SK-N-SH (cell line): ENCODE data around the gene C9orf85. TPM values are rescaled to one million over a fixed set of nuclear protein-coding genes. Genes with fewer than 3 reads are reported as not detected.

ENCODE experiments used
- CTCF ChIA-PET: fragments of 300-600, 350-600 bp; formaldehyde crosslinking; extraction: SDS; loops from one replicate; lab custom pipeline; 2021; lab: Yijun Ruan, JAX
- POLR2A ChIA-PET: fragments of 350-600 bp; sonication (Branson Sonifier 250); formaldehyde crosslinking; extraction: SDS; loops from one replicate; lab custom pipeline; 2020; ENCODE audit warnings: antibody characterized with exemption, inconsistent platforms; lab: Yijun Ruan, JAX
- DNase-seq: peaks from one replicate; pipeline ENCODE4 v3.0.0; 2012
- H2AFZ ChIP-seq: fragments of 200-600 bp; sonication (generic); 2 replicates; pipeline ENCODE4 v1.8.1; 2016; ENCODE audit warnings: antibody characterized with exemption, mild to moderate bottlenecking, low read depth
- H3F3A ChIP-seq: fragments of 200-600 bp; sonication (generic); replicated peaks from 2 replicates; pipeline ENCODE3; 2016; ENCODE audit warnings: antibody characterized with exemption, mild to moderate bottlenecking; ENCODE audit not compliant: insufficient read depth
- H3K27ac ChIP-seq, 2 experiments: fragments of 200-500 bp in 1 of 2; fragments of 200-600 bp in 1 of 2; sonication (Bioruptor generic) in 1 of 2; sonication (generic), shearing (Covaris generic) in 1 of 2; 2 replicates each; pipeline versions ENCODE4 v1.5.1 to v1.6.1; 2014 to 2016; ENCODE audit warnings: low read depth in 2 of 2, inconsistent platforms in 1 of 2, low read length in 1 of 2, mild to moderate bottlenecking in 1 of 2, mixed read lengths in 1 of 2
- H3K27me3 ChIP-seq: fragments of 200-600 bp; sonication (generic), shearing (Covaris generic); 2 replicates; pipeline ENCODE4 v1.6.1; 2016; ENCODE audit warnings: mixed run types; ENCODE audit not compliant: insufficient read depth
- H3K36me3 ChIP-seq, 2 experiments: fragments of 200-500 bp in 1 of 2; fragments of 200-600 bp in 1 of 2; sonication (Bioruptor generic) in 1 of 2; sonication (generic) in 1 of 2; replicated peaks in 1 of 2; 2 replicates each; pipeline versions ENCODE3 to v1.5.1; 2014 to 2016; ENCODE audit warnings: low read length in 1 of 2, mild to moderate bottlenecking in 1 of 2; ENCODE audit not compliant: insufficient read depth in 2 of 2, control insufficient read depth in 1 of 2
- H3K4me1 ChIP-seq, 2 experiments: fragments of 200-500 bp in 1 of 2; fragments of 200-600 bp in 1 of 2; sonication (Bioruptor generic) in 1 of 2; sonication (generic), shearing (Covaris generic) in 1 of 2; 2 replicates each; pipeline versions ENCODE4 v1.5.1 to v1.6.1; 2014 to 2016; ENCODE audit warnings: low read depth in 1 of 2, low read length in 1 of 2, mixed run types in 1 of 2; ENCODE audit not compliant: insufficient read depth in 2 of 2, control insufficient read depth in 1 of 2
- H3K4me2 ChIP-seq: fragments of 200-600 bp; sonication (generic), shearing (Covaris generic); 2 replicates; pipeline ENCODE4 v1.6.1; 2017; ENCODE audit warnings: mixed run types
- H3K4me3 ChIP-seq, 2 experiments: fragments of 200-500 bp in 1 of 2; fragments of 200-600 bp in 1 of 2; sonication (Bioruptor generic) in 1 of 2; sonication (generic), shearing (Covaris generic) in 1 of 2; 2 replicates each; pipeline versions ENCODE4 v1.5.1 to v1.8.1; 2014 to 2016; ENCODE audit warnings: low read depth in 2 of 2, inconsistent platforms in 1 of 2, low read length in 1 of 2, mild to moderate bottlenecking in 1 of 2, mixed read lengths in 1 of 2, moderate library complexity in 1 of 2
- H3K79me2 ChIP-seq: fragments of 200-600 bp; sonication (generic); 2 replicates; pipeline ENCODE4 v1.8.1; 2017; ENCODE audit warnings: mild to moderate bottlenecking; ENCODE audit not compliant: insufficient read depth
- H3K9ac ChIP-seq: fragments of 200-600 bp; sonication (generic); 2 replicates; pipeline ENCODE4 v1.6.1; 2017; ENCODE audit warnings: mixed run types
- H3K9me2 ChIP-seq: fragments of 200-600 bp; sonication (generic); 2 replicates; pipeline ENCODE4 v1.6.1; 2017; ENCODE audit warnings: mixed run types
- H3K9me3 ChIP-seq: fragments of 200-600 bp; sonication (generic); 2 replicates; pipeline ENCODE4 v1.6.1; 2017; ENCODE audit warnings: mixed run types, mild to moderate bottlenecking, moderate library complexity
- H4K20me1 ChIP-seq: fragments of 200-600 bp; sonication (generic); 2 replicates; pipeline ENCODE4 v1.6.1; 2017; ENCODE audit warnings: mild to moderate bottlenecking, mixed run types; ENCODE audit not compliant: insufficient read depth
- ELF1 ChIP-seq: IDR thresholded peaks from 2 replicates; pipeline ENCODE4 v1.4.0; 2012
- EZH2phosphoT487 ChIP-seq: fragments of 200-600 bp; sonication (generic); IDR thresholded peaks from 2 replicates; pipeline ENCODE4 v1.6.1; 2017; ENCODE audit warnings: low read depth, mixed run types, mild to moderate bottlenecking, antibody characterized with exemption, moderate library complexity, borderline replicate concordance
- FOXJ3 ChIP-seq: sonication (generic); formaldehyde crosslinking; IDR thresholded peaks from 2 replicates; pipeline ENCODE4 v1.5.1; 2020; ENCODE audit warnings: mild to moderate bottlenecking, missing genetic modification reagents
- FOXM1 ChIP-seq: IDR thresholded peaks from 2 replicates; pipeline ENCODE4 v1.4.0; 2012; ENCODE audit warnings: low read depth, mild to moderate bottlenecking
- GATA2 ChIP-seq: sonication (generic); formaldehyde crosslinking; IDR thresholded peaks from 2 replicates; pipeline ENCODE4 v1.5.0; 2020; ENCODE audit warnings: mild to moderate bottlenecking, missing genetic modification reagents
- MAX ChIP-seq: IDR thresholded peaks from 2 replicates; pipeline ENCODE4 v1.4.0; 2012; ENCODE audit warnings: low read depth
- MEF2A ChIP-seq: IDR thresholded peaks from 2 replicates; pipeline ENCODE4 v1.4.0; 2012; ENCODE audit warnings: low read depth, borderline replicate concordance
- MXI1 ChIP-seq: IDR thresholded peaks from 2 replicates; pipeline ENCODE4 v1.6.1; 2012; ENCODE audit warnings: mild to moderate bottlenecking, low read depth, low read length, improper control_type of control experiment
- NRF1 ChIP-seq: IDR thresholded peaks from 2 replicates; pipeline ENCODE4 v1.6.1; 2012; ENCODE audit warnings: low read depth, mild to moderate bottlenecking, low read length
- POLR2AphosphoS5 ChIP-seq: IDR thresholded peaks from 2 replicates; pipeline ENCODE4 v1.6.1; 2012; ENCODE audit warnings: low read depth, low read length
- RAD21 ChIP-seq: IDR thresholded peaks from 2 replicates; pipeline ENCODE4 v1.6.1; 2012; ENCODE audit warnings: mild to moderate bottlenecking, low read length
- RCOR1 ChIP-seq: fragments of 150-350 bp; IDR thresholded peaks from 2 replicates; pipeline ENCODE4 v1.6.1; 2017; ENCODE audit warnings: antibody characterized with exemption, low read length
- RFX5 ChIP-seq: IDR thresholded peaks from 2 replicates; pipeline ENCODE4 v1.6.1; 2012; ENCODE audit warnings: mild to moderate bottlenecking, improper control_type of control experiment, low read length
- TAF1 ChIP-seq: IDR thresholded peaks from 2 replicates; pipeline ENCODE4 v1.6.1; 2012; ENCODE audit warnings: low read depth, mild to moderate bottlenecking, low read length, moderate library complexity, borderline replicate concordance
- TCF12 ChIP-seq: IDR thresholded peaks from 2 replicates; pipeline ENCODE4 v1.4.0; 2012
- YY1 ChIP-seq: IDR thresholded peaks from 2 replicates; pipeline ENCODE4 v1.4.0; 2012; ENCODE audit warnings: low read depth, mild to moderate bottlenecking
- WGBS: methylation state at CpG from one replicate; pipeline ENCODE4 v1.1.6; 2017; ENCODE audit warnings: low lambda C conversion rate; 5-methylcytosine and 5-hydroxymethylcytosine counted together
- polyA plus RNA-seq, 3 experiments: library from polyadenylated mRNA; depleted of rRNA; stranded (reverse); fragments of >200 nt; gene quantifications; 2 replicates each; pipeline ENCODE4 v1.2.3, GENCODE V29; 2012
- TF ChIP-seq, protein P1 (sequence below): IDR thresholded peaks from 2 replicates; pipeline ENCODE4 v1.4.0; 2012; ENCODE audit warnings: low read depth, borderline replicate concordance

Gene C9orf85
- polyA plus RNA-seq, 1 of the 3 experiments (the other 2 are of a cell fraction) = 11.1 TPM

DNA sequence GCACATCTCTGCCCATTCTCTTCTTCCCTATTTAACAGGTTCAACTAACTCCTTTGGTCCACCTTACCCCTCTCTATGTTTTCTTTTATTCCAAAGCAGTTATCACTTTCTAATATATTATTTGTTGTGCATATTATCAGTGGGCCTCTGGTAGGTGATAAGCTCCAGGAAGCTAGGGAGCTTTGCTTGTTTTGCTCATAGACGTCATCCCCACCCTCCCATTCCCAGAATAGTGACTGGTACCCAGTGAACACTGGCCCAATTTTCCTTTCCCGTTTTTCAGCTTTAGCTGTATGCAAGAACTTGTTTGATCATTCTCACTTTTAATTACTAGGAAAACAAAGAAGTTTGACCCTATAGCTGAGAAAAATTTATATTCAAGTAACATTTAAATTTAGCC is 7.4 kb upstream of the C9orf85 start:
- Histone ChIP-seq H3K27me3 (no peaks in the 10 kb centered on the region), H3K4me1 (peaks cover 0 to 3% of the 10 kb centered on the region in 2 experiments; a peak in 2 of 4 replicates), H3F3A (no peaks in the 10 kb centered on the region), H3K4me2 (no peak overlapping the region), H3K4me3 (no peak overlapping the region), H3K79me2 (peaks cover 93% of the 10 kb centered on the region), H3K9ac (no peak overlapping the region), H3K9me2 (no peaks in the 10 kb centered on the region), H2AFZ (no peak overlapping the region), H3K27ac (no peak overlapping the region), H3K9me3 (no peaks in the 10 kb centered on the region), H3K36me3 (no peaks in the 10 kb centered on the region), H4K20me1 (peaks cover 56% of the 10 kb centered on the region)
- ChIA-PET CTCF (no interaction called here), POLR2A (no interaction called here)
- TF ChIP-seq MXI1 (no peak), NRF1 (no peak), FOXJ3 (CRISPR knock-in tag) (no peak), RAD21 (no peak), GATA2 (CRISPR knock-in tag) (no peak), RCOR1 (no peak), TCF12 (no peak), YY1 (no peak), POLR2AphosphoS5 (no peak)
- TF ChIP-seq, protein P1, sequence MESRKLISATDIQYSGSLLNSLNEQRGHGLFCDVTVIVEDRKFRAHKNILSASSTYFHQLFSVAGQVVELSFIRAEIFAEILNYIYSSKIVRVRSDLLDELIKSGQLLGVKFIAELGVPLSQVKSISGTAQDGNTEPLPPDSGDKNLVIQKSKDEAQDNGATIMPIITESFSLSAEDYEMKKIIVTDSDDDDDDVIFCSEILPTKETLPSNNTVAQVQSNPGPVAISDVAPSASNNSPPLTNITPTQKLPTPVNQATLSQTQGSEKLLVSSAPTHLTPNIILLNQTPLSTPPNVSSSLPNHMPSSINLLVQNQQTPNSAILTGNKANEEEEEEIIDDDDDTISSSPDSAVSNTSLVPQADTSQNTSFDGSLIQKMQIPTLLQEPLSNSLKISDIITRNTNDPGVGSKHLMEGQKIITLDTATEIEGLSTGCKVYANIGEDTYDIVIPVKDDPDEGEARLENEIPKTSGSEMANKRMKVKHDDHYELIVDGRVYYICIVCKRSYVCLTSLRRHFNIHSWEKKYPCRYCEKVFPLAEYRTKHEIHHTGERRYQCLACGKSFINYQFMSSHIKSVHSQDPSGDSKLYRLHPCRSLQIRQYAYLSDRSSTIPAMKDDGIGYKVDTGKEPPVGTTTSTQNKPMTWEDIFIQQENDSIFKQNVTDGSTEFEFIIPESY = no peak
- WGBS = 84% methylated on average over 2 of the region's 2 CpGs
- no peak for DNase-seq

DNA sequence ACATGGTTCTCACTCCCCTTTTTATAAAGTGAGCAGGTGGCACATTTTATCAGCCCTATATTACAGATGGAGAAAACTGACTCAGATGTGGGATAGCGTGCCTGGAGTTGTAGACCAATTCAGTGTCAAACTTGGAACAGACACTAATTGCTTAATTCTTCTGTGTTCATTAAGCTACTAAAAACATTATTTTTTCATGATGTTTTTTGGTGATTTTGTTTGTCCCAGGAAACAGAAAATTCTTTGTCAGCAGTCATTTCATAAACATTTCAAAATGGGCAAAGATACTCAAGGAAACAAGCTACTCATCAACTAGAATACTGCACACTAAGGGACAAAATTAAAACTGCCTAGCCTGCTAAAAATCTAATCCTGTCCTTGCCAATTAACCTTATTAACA is 2.6 kb upstream of the C9orf85 start:
- H3K36me3 ChIP-seq = no peaks in the 10 kb centered on the region
- POLR2A ChIA-PET = no interaction called here
- H2AFZ ChIP-seq = no peak overlapping the region
- H3K27ac ChIP-seq = peak overlapping the region in 1 of 2 experiments; percentile 85; a peak in 1 of 4 replicates
- peak overlapping the region; percentile 88; the same call in 1 of the 2 replicates for H3K9ac ChIP-seq
- peaks cover 0 to 7% of the 10 kb centered on the region in 2 experiments; a peak in 2 of 4 replicates for H3K4me1 ChIP-seq
- no peaks in the 10 kb centered on the region for H3K9me3 ChIP-seq
- CTCF ChIA-PET = interaction anchor here (0.7 kb wide), 1 partner anchor 116 kb away, joined by 3 read pairs; no protein-coding TSS in a partner anchor
- no peak for DNase-seq
- peak overlapping the region; percentile 83 for H3K4me2 ChIP-seq
- peaks cover 50% of the 10 kb centered on the region for H4K20me1 ChIP-seq
- H3K79me2 ChIP-seq = peaks cover 82% of the 10 kb centered on the region
- peak overlapping the region; percentile 73 to 91 for H3K4me3 ChIP-seq
- no peak for TF ChIP-seq MAX
- no peak for TF ChIP-seq ELF1
- no peak for TF ChIP-seq YY1
- TF ChIP-seq FOXJ3 (CRISPR knock-in tag) = no peak
- TF ChIP-seq RFX5 = no peak
- TF ChIP-seq MEF2A = no peak
- no peak for TF ChIP-seq FOXM1
- no peak for TF ChIP-seq TAF1
- TF ChIP-seq EZH2phosphoT487 = no peak
- 39% methylated on average over 1 of the region's 1 CpG for WGBS
- no peaks in the 10 kb centered on the region for H3K27me3 ChIP-seq
- no peaks in the 10 kb centered on the region for H3K9me2 ChIP-seq
- H3F3A ChIP-seq = peaks cover 13% of the 10 kb centered on the region
